Measurements from ENCODE around the gene ATP6V0C.

ATP6V0C gene

DNA sequence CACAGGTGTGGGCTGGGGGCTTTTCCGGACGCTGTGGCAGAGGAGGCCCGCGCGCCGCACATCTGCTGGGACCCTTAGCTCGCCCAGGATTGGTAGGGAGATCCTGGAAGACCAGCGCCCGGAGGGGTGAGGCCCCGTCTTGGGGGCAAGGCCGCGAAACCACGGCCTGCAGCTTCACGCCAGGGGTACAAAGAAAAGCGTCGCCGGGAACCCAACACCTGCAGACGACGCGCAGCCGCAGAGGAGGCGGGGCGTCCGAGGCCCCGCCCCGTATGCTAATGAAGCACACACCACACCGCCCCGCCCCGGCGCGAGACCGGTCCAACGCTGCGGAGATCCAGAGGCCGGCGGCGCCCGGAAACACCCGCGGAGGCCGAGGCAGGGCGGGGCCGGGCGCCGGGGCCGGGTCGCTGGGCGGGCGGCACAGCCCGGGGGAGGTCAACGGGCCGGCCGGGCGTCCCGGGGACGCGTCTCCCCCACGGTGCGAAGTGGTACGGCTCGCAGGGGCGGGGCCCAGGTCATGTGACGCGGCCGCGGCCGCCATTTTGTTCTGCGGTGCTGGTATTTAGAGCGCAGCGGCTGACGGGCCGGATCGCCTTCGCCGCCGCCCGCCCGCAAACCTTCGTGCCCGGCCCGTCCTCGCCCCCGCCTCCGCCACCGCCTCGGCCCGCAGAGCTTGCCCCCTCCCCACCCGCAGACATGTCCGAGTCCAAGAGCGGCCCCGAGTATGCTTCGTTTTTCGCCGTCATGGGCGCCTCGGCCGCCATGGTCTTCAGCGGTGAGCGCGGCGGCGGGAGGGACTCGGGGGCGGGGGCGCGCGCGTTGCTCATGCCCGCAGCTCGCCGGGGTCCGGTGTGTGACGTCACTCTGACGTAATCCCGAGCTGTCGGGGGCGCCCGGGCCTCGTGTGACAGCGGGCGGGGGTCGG is at the start of gene ATP6V0C:
TSS of gene ATP6V0C (plus strand) at position 548 of the 928 bp plus-strand sequence. CDS start at position 700, 152 bp downstream.
- peak; percentile 94 to 99 for DNase-seq

DNA sequence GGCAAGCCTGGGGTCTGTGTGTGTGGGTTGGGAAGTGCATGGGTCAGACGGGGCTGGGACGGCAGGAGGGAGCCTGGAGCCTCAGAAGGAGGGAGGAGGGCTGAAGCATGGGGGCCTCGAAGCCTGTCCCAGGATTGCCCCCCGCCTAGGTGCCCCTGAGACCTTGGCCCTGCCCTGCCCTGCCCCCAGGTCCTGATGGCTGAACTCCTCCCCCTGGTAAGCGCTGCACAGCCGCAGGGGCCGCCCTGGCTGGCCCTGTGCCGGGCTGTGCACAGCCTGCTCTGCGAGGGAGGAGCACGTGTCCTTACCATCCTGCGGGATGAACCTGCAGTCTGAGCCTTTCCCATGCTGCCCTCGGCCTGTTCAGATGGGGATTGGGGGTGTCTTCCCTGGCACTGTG is 49.4 kb upstream of the ATP6V0C start:
- DNase-seq, result no peak

DNA sequence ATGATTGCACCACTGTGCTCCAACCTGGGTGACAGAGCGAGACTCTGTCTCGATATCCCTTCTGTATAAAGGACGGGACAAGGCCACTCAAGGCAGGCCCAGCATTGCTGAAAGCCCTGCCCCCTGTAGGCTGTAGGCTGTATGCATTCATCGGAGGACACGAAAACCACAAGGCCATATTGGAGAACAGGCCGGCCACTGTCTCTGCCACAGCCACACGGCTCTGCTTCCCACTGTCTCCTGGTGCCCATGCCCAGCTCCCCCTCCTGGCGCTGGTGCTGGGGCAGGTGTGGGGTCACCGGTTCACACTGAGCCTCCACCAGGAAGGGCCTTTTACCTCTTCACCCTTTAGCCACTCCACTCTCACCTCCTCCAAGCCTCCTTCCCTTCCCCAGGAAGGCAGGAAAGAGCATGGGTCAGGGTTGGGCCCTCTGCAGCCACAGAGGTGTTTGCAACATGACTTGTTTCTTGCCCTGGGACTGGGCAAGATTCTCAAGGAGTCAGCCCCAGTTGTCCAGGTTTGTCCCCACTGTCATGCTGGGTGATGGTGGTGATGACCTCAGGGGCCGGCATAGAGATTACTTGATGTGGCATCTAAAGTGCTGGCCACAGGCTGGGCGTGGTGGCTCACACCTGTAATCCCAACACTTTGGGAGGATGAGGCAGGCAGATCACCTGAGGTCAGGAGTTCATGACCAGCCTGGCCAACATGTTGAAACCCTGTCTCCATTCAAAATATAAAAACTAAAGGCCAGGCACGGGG is 47.9 kb upstream of the ATP6V0C start:
- no peak for DNase-seq

GRCh38 chr16:2466667-2467527 is 46.9 kb upstream of the ATP6V0C start:
- no peak for DNase-seq

GRCh38 chr16:2467528-2468232 is 46.1 kb upstream of the ATP6V0C start:
- peak; percentile 72 to 84 for DNase-seq

GRCh38 chr16:2468233-2468724 is 45.5 kb upstream of the ATP6V0C start:
- DNase-seq, result peak in 1 of 2 experiments; percentile 81

GRCh38 chr16:2468725-2469398 is 44.9 kb upstream of the ATP6V0C start:
- DNase-seq, result peak; percentile 99

DNA sequence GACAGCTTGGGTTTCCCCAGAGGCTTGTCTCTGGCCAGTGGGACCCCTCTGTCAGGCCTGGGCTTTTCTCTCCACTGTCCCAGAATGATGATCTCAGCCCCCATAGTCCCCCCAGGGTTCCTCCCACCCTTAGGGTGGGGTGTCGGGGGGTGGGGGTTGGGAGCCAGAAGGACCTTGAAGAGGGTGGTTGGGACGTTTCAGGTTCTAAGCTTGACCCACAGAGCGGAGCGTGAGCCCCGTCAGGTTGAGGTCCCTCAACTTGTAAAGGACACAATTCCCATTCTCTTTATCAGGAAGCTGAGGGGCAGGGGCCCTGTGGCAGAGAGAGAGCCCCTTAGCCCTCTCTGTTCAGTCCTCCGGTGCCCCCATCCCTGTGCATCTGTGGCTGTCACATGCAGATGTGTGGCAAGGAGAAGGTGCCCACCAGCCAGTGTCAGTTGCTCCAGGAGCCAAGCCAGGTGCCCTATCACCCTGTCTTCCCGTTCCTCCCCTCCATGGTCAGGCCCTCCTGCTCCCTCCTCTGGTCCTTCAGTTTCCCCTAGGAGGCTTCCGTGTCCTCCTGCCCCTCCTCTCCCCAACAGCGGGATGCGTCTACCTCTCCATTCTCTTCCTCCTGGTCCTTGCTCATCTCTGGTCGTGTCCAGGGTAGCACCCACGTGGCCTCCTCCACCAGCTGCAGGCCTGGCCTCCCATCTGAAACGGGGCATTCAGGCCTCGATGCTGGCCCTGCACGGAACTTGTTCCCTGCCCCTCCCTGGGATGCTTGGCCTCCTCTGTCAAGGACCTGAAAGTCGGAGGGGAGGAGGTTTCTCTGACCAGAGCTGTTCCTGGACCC is 44.1 kb upstream of the ATP6V0C start:
- peak in 1 of 2 experiments; percentile 72 for DNase-seq

- no peak for DNase-seq
Measured at GRCh38 chr16:2470234-2470601, 43.5 kb upstream of the ATP6V0C start.

DNA sequence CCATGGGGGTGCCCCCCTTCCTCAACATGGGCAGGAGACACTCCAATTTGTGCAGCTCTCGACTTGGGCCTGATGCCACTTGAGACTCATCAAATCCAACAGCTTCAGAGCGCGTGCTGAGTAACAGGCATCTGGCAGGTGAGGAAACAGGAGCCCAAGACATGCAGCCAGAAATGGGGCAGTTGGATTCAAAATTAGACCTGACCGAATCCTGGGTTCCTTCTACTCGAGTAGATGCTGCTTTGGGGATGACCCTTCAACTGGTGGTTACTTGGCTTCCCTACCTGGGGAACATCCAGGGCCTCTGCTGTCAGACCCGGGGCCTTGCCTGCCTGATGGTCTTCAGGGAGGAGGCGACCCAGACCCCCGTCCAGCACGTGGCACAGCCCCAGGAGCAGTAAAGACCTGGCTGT is 43.1 kb upstream of the ATP6V0C start:
- DNase-seq, result peak; percentile 89 to 96

- peak; percentile 54 to 88 for DNase-seq
Measured at GRCh38 chr16:2471016-2471652, 42.6 kb upstream of the ATP6V0C start, which contains the start of gene NTN3. NTN3 (plus strand) TSS chr16:2471297; CDS start chr16:2471702, 405 bp downstream.

DNA sequence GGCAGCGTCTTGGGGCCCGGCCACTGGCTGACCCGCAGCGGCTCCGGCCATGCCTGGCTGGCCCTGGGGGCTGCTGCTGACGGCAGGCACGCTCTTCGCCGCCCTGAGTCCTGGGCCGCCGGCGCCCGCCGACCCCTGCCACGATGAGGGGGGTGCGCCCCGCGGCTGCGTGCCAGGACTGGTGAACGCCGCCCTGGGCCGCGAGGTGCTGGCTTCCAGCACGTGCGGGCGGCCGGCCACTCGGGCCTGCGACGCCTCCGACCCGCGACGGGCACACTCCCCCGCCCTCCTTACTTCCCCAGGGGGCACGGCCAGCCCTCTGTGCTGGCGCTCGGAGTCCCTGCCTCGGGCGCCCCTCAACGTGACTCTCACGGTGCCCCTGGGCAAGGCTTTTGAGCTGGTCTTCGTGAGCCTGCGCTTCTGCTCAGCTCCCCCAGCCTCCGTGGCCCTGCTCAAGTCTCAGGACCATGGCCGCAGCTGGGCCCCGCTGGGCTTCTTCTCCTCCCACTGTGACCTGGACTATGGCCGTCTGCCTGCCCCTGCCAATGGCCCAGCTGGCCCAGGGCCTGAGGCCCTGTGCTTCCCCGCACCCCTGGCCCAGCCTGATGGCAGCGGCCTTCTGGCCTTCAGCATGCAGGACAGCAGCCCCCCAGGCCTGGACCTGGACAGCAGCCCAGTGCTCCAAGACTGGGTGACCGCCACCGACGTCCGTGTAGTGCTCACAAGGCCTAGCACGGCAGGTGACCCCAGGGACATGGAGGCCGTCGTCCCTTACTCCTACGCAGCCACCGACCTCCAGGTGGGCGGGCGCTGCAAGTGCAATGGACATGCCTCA is 41.9 kb upstream of the ATP6V0C start:
- no peak for DNase-seq

GRCh38 chr16:2472488-2472864 is 41.3 kb upstream of the ATP6V0C start:
- no peak for DNase-seq

GRCh38 chr16:2472885-2473445 is 40.8 kb upstream of the ATP6V0C start:
- no peak for DNase-seq

DNA sequence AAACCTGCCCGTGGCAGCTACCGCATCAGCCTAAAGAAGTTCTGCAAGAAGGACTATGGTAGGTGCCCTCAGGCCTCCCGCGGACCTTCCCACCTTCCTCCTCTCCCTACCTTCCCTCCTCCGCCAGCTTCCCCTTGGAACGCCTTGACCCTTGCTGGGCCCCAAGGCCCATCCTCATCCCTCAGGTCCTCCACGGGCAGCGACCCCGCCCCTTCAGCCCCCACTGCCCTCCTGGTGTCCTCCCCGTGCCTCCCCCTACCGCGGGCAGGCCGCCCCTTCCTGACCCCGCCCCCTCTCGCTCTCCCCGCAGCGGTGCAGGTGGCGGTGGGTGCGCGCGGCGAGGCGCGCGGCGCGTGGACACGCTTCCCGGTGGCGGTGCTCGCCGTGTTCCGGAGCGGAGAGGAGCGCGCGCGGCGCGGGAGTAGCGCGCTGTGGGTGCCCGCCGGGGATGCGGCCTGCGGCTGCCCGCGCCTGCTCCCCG is 40.3 kb upstream of the ATP6V0C start:
- no peak for DNase-seq

GRCh38 chr16:2473999-2474876 is 39.5 kb upstream of the ATP6V0C start:
- no peak for DNase-seq

DNA sequence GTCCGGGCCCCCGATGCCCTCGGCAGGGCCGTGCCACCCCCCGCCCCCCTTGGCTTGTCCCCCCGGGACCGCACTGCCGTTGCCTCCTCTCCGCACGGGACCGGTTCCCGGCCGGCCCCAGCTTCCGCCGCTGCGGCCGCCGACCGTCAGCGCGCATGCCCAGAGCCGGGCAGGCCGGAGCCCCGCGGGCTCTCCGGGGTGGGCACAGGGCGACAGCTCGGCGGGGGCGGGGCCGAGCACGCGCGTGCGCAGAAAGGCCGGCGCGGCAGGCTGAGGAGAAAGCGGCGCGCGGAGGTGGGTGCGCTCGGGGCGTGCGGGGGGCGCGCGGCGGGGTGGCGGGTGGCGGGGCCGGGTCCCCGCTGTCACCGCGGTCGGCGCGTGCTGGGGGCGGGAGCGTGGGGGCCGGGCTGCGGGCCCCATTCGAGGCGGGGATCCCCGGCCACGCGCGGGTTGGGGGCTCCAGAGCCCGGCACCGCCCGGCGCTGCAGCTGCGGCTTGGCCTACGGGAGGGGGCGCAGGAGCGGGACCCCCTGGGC is 38.8 kb upstream of the ATP6V0C start, which contains the start of gene TBC1D24:
TSS of gene TBC1D24 (plus strand) at position 251 of the 536 bp plus-strand sequence. CDS start 21,022 bp downstream, outside the sequence.
- peak; percentile 68 to 90 for DNase-seq
